ENCODE results near the gene BCAS1.
"Not testable (repeated sequence)": the region's sequence is repeated elsewhere in the genome, so short reads cannot be mapped to it uniquely, and the experiment has no call there.

The BCAS1 gene

GRCh38 chr20:53984356-53985149 lies 85.8 kb downstream of the BCAS1 start:
- DNase-seq (ENCODE audit: low spot score) = no peak

GRCh38 chr20:53983401-53983800 lies 87.0 kb downstream of the BCAS1 start:
- no peak for DNase-seq (ENCODE audit: low spot score)

GRCh38 chr20:53982624-53983023 lies 87.8 kb downstream of the BCAS1 start:
- DNase-seq (ENCODE audit: low spot score) = no peak

- DNase-seq (ENCODE audit: low spot score) = no peak
Measured at GRCh38 chr20:53981752-53982437, 88.5 kb downstream of the BCAS1 start.

GRCh38 chr20:53981130-53981529 lies 89.3 kb downstream of the BCAS1 start:
- no peak for DNase-seq (ENCODE audit: low spot score)

- DNase-seq (ENCODE audit: low spot score) = no peak
Measured at GRCh38 chr20:53980031-53980465, 90.3 kb downstream of the BCAS1 start.

GRCh38 chr20:53978497-53978896 lies 91.9 kb downstream of the BCAS1 start:
- no peak for DNase-seq (ENCODE audit: low spot score)

- no peak for DNase-seq (ENCODE audit: low spot score)
Measured at GRCh38 chr20:53977391-53977790, 93.0 kb downstream of the BCAS1 start.

GRCh38 chr20:53975761-53976160 lies 94.6 kb downstream of the BCAS1 start:
- no peak for DNase-seq (ENCODE audit: low spot score)

- DNase-seq (ENCODE audit: low spot score) = no peak
Measured at GRCh38 chr20:53974785-53975555, 95.4 kb downstream of the BCAS1 start.

GRCh38 chr20:53973882-53974281 lies 96.5 kb downstream of the BCAS1 start:
- not testable (repeated sequence) for DNase-seq (ENCODE audit: low spot score)

- no peak for DNase-seq (ENCODE audit: low spot score)
Measured at GRCh38 chr20:53972179-53972578, 98.2 kb downstream of the BCAS1 start.

GRCh38 chr20:53971096-53971683 lies 99.2 kb downstream of the BCAS1 start:
- DNase-seq (ENCODE audit: low spot score) = no peak

GRCh38 chr20:53970232-53970631 lies 100.2 kb downstream of the BCAS1 start:
- DNase-seq (ENCODE audit: low spot score) = no peak

- DNase-seq (ENCODE audit: low spot score) = no peak
Measured at GRCh38 chr20:53967527-53967926, 102.9 kb downstream of the BCAS1 start.

- no peak for DNase-seq (ENCODE audit: low spot score)
Measured at GRCh38 chr20:53966774-53967398, 103.5 kb downstream of the BCAS1 start.

GRCh38 chr20:53964501-53965253 lies 105.7 kb downstream of the BCAS1 start:
- DNase-seq (ENCODE audit: low spot score) = no peak

GRCh38 chr20:53964067-53964466 lies 106.3 kb downstream of the BCAS1 start:
- DNase-seq (ENCODE audit: low spot score) = peak; percentile 30

GRCh38 chr20:53963635-53964034 lies 106.8 kb downstream of the BCAS1 start:
- DNase-seq (ENCODE audit: low spot score) = no peak

- no peak for DNase-seq (ENCODE audit: low spot score)
Measured at GRCh38 chr20:53962388-53962787, 108.0 kb downstream of the BCAS1 start.

- DNase-seq (ENCODE audit: low spot score) = no peak
Measured at GRCh38 chr20:53961527-53961926, 108.9 kb downstream of the BCAS1 start.
